Heart right ventricle (tissue), 16 donors: ENCODE results near the gene PRR18. TPM values are rescaled to one million over a fixed set of nuclear protein-coding genes. Genes with fewer than 3 reads are reported as not detected.

Experiments
- ATAC-seq, 8 donors: fragments of 200-7000 bp; cut with Tn5 transposase; one replicate each; pipeline ENCODE4 v1.9.1; 2020; ENCODE audit warnings: mild to moderate bottlenecking in 8 of 8, moderate library complexity in 8 of 8, moderate number of reproducible peaks in 1 of 8
- DNase-seq, 2 donors: peaks; one replicate each; pipeline ENCODE4 v3.0.0-alpha.2; 2020
- H3K27ac ChIP-seq, 10 donors: fragments of 200-600 bp; sonication (generic) in 2 of 10; one replicate each; pipeline versions ENCODE4 v1.5.0 to v1.8.0; 2020 to 2022; ENCODE audit warnings: mild to moderate bottlenecking in 3 of 10
- H3K27me3 ChIP-seq, 7 donors: fragments of 200-600 bp; one replicate each; pipeline ENCODE4 v1.8.0; 2021 to 2022; ENCODE audit warnings: mild to moderate bottlenecking in 2 of 7
- H3K36me3 ChIP-seq, 9 donors: fragments of 200-600 bp; sonication (generic) in 1 of 9; one replicate each; pipeline versions ENCODE4 v1.5.0 to v1.8.0; 2020 to 2022; ENCODE audit warnings: mild to moderate bottlenecking in 2 of 9
- H3K4me1 ChIP-seq, 9 donors: fragments of 200-600 bp; sonication (generic) in 1 of 9; one replicate each; pipeline versions ENCODE4 v1.5.0 to v1.8.0; 2020 to 2022; ENCODE audit warnings: mild to moderate bottlenecking in 4 of 9
- H3K4me3 ChIP-seq, 10 donors: fragments of 200-600 bp; sonication (generic) in 2 of 10; one replicate each; pipeline versions ENCODE4 v1.5.0 to v1.8.0; 2020 to 2022; ENCODE audit warnings: mild to moderate bottlenecking in 7 of 10, moderate library complexity in 2 of 10
- H3K9me3 ChIP-seq, 11 donors: fragments of 200-600 bp in 10 of 11; sonication (generic) in 2 of 11; one replicate each; pipeline versions ENCODE4 v1.5.0 to v1.8.0; 2013 to 2022; ENCODE audit warnings: mild to moderate bottlenecking in 2 of 11, control low read depth in 1 of 11, moderate library complexity in 1 of 11
- WGBS, 2 donors: extraction: QIAGEN DNeasy Blood & Tissue Kit; methylation state at CpG; one replicate each; pipeline ENCODE4 v1.1.7; 2013; ENCODE audit warnings: inconsistent platforms in 1 of 2; 5-methylcytosine and 5-hydroxymethylcytosine counted together
- intact Hi-C, 10 donors: fragments of 100-400 bp; cut with DNase I; formaldehyde crosslinking; loops; one replicate each; pipeline versions ENCODE4 v1.11.1 to v1.14.2; 2022
- polyA plus RNA-seq, 2 donors: library from polyadenylated mRNA; stranded (reverse); fragments of 200-250 nt; gene quantifications; one replicate each; pipeline ENCODE4 v1.2.3, GENCODE V29; 2013
- total RNA-seq, 10 donors: library from RNA; stranded (reverse); fragmentation: NEBNext Ultra II Directional in 3 of 10; extraction: Animal tissue kit (Norgen Biotek cat#: 25700) in 3 of 10; gene quantifications; one replicate each; pipeline versions ENCODE4 v1.2.1 to v1.2.4, GENCODE V29; 2021 to 2023
- TF ChIP-seq, protein P1 (sequence below), 9 donors: fragments of 200-600 bp; sonication (generic) in 2 of 9; IDR thresholded peaks; one replicate each; pipeline versions ENCODE4 v1.5.0 to v1.8.0; 2021 to 2022; ENCODE audit warnings: antibody characterized with exemption in 9 of 9, mild to moderate bottlenecking in 5 of 9, moderate library complexity in 1 of 9
- donor health status: Arrhythmogenic right ventricular cardiomyopathy.
- donor health status: ischemic (EF 13 %, LVEDD 7.1; RV severe dilation, severe dysfunction).
- donor health status: healthy with polysubstance abuse.
- donor health status: DM: no; HTN: yes; CAD: no.
- donor health status: DM: no; HTN: no; CAD: no.
- donor health status: ischemic (EF 25% LVEDD 6.9; RV normal size, moderate dysfunction).
- donor health status: ischemic (EF 25% LVEDD 5.7; RV mildly dilated, moderate dysfunction).
- donor health status: healthy.
- donor health status: DM: yes; HTN: yes; CAD: no.
- donor health status: Ischemic cardiomyopathy.
- donor health status: ischemic (EF 35%, LVEDD 5.7; RV mildly dilated, moderate dysfunction).
- donor health status: nonischemic (EF 11% LVEDD 7.7; RV severe dilation, severe dysfunction).
- donor health status: DM: yes; HTN: yes; CAD: no.
- donor health status: PGD.
- donor health status: ischemic (EF 29% LVEDD 5.4; RV normal size, mild dysfunction).
- donor health status: nonischemic (EF 23%, LVEDD 6.1; RV moderate dilation, normal function).

PRR18 gene
- total and polyA plus RNA-seq, 12 donors: 0.03 to 0.20 (median 0.11) TPM; not detected in 7

DNA sequence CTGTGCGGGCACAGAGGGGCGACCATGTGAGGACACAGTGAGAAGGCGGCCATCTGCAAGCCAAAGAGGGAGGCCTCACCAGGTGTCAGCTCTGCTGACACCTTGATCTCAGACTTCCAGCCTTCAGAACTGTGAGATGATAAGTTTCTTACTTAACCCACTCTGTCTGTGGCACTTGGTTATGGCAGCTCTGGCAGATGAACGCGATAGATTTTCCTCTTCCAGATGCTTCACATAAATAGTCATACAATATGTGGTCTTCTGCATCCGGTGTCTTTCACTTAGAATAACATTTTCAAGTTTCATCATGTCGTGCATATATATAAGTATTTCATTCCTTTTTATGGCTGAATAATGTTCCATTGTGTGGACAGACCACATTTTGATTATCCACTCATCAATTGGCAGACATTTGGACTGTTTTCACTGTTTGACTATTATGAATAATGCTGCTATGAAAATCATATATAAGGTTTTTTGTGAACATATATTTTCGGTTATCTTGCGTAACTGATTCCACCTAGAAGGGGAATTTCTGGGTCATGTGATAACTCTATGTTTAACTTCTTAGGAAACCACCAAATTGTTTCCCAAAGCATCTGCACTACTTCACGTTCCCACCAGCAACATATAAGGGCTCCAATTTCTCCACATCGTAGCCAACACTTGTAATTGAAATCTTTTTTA, 30.2 kb downstream of the PRR18 start:
- 80 to 91% methylated on average over 11 of the region's 11 CpGs for WGBS, 2 donors
- Histone ChIP-seq H3K27ac (no peak overlapping the region), H3K4me3 (no peak overlapping the region), H3K9me3 (no peaks in the 10 kb centered on the region), H3K27me3 (peaks cover 0 to 34% (median 11%) of the 10 kb centered on the region in 7 donors), H3K4me1 (peaks cover 0 to 6% (median 0%) of the 10 kb centered on the region in 9 donors), H3K36me3 (no peaks in the 10 kb centered on the region)
- TF ChIP-seq, protein P1, sequence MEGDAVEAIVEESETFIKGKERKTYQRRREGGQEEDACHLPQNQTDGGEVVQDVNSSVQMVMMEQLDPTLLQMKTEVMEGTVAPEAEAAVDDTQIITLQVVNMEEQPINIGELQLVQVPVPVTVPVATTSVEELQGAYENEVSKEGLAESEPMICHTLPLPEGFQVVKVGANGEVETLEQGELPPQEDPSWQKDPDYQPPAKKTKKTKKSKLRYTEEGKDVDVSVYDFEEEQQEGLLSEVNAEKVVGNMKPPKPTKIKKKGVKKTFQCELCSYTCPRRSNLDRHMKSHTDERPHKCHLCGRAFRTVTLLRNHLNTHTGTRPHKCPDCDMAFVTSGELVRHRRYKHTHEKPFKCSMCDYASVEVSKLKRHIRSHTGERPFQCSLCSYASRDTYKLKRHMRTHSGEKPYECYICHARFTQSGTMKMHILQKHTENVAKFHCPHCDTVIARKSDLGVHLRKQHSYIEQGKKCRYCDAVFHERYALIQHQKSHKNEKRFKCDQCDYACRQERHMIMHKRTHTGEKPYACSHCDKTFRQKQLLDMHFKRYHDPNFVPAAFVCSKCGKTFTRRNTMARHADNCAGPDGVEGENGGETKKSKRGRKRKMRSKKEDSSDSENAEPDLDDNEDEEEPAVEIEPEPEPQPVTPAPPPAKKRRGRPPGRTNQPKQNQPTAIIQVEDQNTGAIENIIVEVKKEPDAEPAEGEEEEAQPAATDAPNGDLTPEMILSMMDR (IDR thresholded peaks at IDR 0.05): no peak
- intact Hi-C loops: loop anchor here in 4 of 10 donors (2.0 to 5.0 kb wide), 3 partner anchors 104 to 124 kb away; partner anchors contain the start of gene MPC1 (in 1 of the 4)
- DNase-seq (no peak), ATAC-seq (no peak)

DNA sequence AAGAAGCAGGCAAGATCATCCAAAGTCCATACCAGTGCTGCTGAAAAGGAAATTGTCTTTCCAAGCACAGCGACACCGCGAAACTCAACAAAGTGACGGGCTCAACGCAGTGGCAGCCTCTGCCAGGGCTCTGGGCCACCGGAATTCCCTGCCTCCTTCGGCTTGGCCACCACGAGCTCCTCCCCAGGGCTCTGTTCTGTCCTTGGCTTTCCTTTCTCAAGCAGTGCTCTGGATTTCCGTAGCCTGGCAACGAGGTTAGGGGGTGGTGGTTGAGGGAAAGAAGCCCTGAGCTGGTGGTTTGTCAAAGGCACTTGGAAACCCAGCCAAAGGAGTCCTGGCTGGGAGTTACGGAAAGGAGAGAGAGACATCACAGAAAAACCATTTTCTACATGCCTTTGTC, 31.2 kb downstream of the PRR18 start:
- no peak for ATAC-seq
- peaks cover 0 to 6% (median 0%) of the 10 kb centered on the region in 9 donors for H3K4me1 ChIP-seq
- no peaks in the 10 kb centered on the region for H3K9me3 ChIP-seq
- H3K4me3 ChIP-seq: no peak overlapping the region
- no peak overlapping the region for H3K27ac ChIP-seq
- 50 to 64% methylated on average over 11 of the region's 11 CpGs for WGBS, 2 donors
- peaks cover 0 to 28% (median 11%) of the 10 kb centered on the region in 7 donors for H3K27me3 ChIP-seq
- no peak for DNase-seq
- TF ChIP-seq, protein P1 (IDR thresholded peaks at IDR 0.05): no peak
- intact Hi-C loops: loop anchor here in 3 of 10 donors (2.0 to 5.0 kb wide), 3 partner anchors 105 to 125 kb away; partner anchors contain the start of gene MPC1 (in 1 of the 3)
- no peaks in the 10 kb centered on the region for H3K36me3 ChIP-seq

DNA sequence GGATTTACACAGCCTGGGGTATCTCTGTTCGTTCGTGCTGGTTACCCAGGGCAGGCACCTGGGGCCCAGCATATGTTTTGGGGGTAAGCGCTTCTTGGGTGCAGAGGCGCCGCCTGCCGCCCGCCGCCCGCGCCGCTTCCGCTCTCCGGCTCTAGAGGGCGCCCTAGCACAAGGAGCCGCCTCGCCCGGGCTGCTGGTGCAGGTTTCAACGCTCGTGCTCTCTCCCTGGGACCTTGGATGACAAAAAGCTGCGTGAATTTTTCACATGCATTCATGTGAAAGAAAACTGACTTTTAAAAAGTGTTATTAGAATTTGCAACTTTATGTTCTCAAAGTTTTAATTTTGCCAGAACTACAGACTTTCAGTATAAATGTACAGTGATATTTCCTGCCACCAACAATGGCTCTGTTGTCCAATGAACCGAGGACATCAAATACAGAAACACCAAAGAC, 32.5 kb downstream of the PRR18 start:
- intact Hi-C loops: loop anchor here in 9 of 10 donors (1.0 to 5.0 kb wide), 5 partner anchors 107 to 127 kb away; partner anchors contain the start of gene MPC1 (in 1 of the 9)
- Histone ChIP-seq H3K4me3 (no peak overlapping the region), H3K27ac (no peak overlapping the region), H3K36me3 (no peaks in the 10 kb centered on the region), H3K4me1 (peaks cover 0 to 6% (median 0%) of the 10 kb centered on the region in 9 donors), H3K9me3 (no peaks in the 10 kb centered on the region), H3K27me3 (peaks cover 0 to 24% (median 12%) of the 10 kb centered on the region in 7 donors)
- 3% methylated on average over 21 of the region's 21 CpGs for WGBS, 2 donors
- peak; percentile 72 to 86 (median 80) for ATAC-seq
- TF ChIP-seq, protein P1 (IDR thresholded peaks at IDR 0.05): peak in 8 of 9 donors; percentile 94 to 100 (median 98)
- peak; percentile 32 to 75 for DNase-seq

DNA sequence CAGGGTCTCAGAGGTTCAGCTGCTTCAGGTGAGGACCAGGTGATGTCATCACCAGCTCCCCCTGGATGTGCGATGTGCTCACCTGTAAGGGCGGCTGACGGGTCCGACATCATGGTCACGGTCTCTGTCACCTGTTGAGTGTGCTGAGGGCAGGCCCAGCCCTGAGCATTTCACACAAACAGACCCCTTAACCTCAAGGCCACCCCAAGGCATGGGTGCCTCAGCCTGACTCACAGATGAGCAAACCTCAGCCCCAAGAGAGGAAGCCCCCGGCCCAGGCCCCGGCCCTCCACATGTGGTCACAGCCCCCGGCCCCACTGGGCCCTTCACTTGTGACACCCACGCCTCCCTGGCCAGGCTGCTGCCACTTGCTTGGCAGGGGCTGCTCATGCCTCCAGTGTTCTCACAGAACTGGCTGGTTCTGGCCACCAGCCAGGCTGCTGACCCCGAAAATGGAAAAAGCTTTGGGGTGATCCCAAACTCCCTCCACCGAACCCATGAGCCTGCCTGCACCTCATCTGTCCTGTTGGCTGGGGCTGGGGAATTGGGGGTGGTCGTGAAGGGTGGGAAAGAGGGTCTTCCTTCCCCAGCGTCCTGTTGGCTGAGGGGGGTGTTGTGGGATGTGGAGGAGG, 33.3 kb downstream of the PRR18 start:
- Histone ChIP-seq H3K4me1 (peaks cover 0 to 6% (median 0%) of the 10 kb centered on the region in 9 donors), H3K4me3 (no peak overlapping the region), H3K9me3 (no peaks in the 10 kb centered on the region), H3K27me3 (peaks cover 0 to 28% (median 18%) of the 10 kb centered on the region in 7 donors), H3K27ac (no peak overlapping the region), H3K36me3 (no peaks in the 10 kb centered on the region)
- TF ChIP-seq, protein P1 (IDR thresholded peaks at IDR 0.05): no peak
- no peak for DNase-seq
- 70 to 75% methylated on average over 13 of the region's 13 CpGs for WGBS, 2 donors
- ATAC-seq: peak in 1 of 8 donors; percentile 25
- intact Hi-C loops: loop anchor here in 7 of 10 donors (1.0 to 5.0 kb wide), 4 partner anchors 107 to 127 kb away; partner anchors contain the start of gene MPC1 (in 1 of the 7)
